ENCODE results near the gene SERPINA3.
"Not testable (repeated sequence)": the region's sequence is repeated elsewhere in the genome, so short reads cannot be mapped to it uniquely, and the experiment has no call there.

SERPINA3 gene

GRCh38 chr14:94636744-94637412, 24.7 kb downstream of the SERPINA3 start:
- DNase-seq, result no peak

GRCh38 chr14:94637814-94638213, 25.6 kb downstream of the SERPINA3 start:
- DNase-seq, result not testable (repeated sequence)

- no peak for DNase-seq
Measured at GRCh38 chr14:94638339-94638738, 26.1 kb downstream of the SERPINA3 start.

- no peak for DNase-seq
Measured at GRCh38 chr14:94638961-94639817, 27.0 kb downstream of the SERPINA3 start.

GRCh38 chr14:94640721-94641631, 28.8 kb downstream of the SERPINA3 start:
- DNase-seq, result no peak

- no peak for DNase-seq
Measured at GRCh38 chr14:94641632-94641955, 29.4 kb downstream of the SERPINA3 start.

- DNase-seq, result no peak
Measured at GRCh38 chr14:94643316-94644101, 31.3 kb downstream of the SERPINA3 start.

- DNase-seq, result no peak
Measured at GRCh38 chr14:94644102-94644535, 31.9 kb downstream of the SERPINA3 start.

GRCh38 chr14:94646066-94646465, 33.9 kb downstream of the SERPINA3 start:
- no peak for DNase-seq

GRCh38 chr14:94646481-94646880, 34.3 kb downstream of the SERPINA3 start:
- DNase-seq, result no peak

GRCh38 chr14:94648801-94649200, 36.6 kb downstream of the SERPINA3 start:
- DNase-seq, result no peak

- no peak for DNase-seq
Measured at GRCh38 chr14:94649543-94650443, 37.6 kb downstream of the SERPINA3 start.

- no peak for DNase-seq
Measured at GRCh38 chr14:94650444-94650775, 38.2 kb downstream of the SERPINA3 start.

GRCh38 chr14:94650806-94651805, 38.9 kb downstream of the SERPINA3 start:
- DNase-seq, result no peak

GRCh38 chr14:94653321-94653720, 41.1 kb downstream of the SERPINA3 start:
- DNase-seq, result no peak

- DNase-seq, result no peak
Measured at GRCh38 chr14:94654071-94654861, 42.1 kb downstream of the SERPINA3 start.

GRCh38 chr14:94655169-94655710, 43.0 kb downstream of the SERPINA3 start:
- DNase-seq, result no peak

GRCh38 chr14:94656043-94656442, 43.9 kb downstream of the SERPINA3 start:
- no peak for DNase-seq

- no peak for DNase-seq
Measured at GRCh38 chr14:94659256-94659655, 47.1 kb downstream of the SERPINA3 start.
